Measurements from ENCODE around the gene ZNHIT1.

The ZNHIT1 gene

GRCh38 chr7:101217388-101218235 lies at the start of gene ZNHIT1, which contains the start of gene PLOD3:
Gene ZNHIT1, plus strand, starts transcription at chr7:101218165. Its CDS starts 31 bp downstream, at chr7:101218196.
Gene PLOD3, minus strand, starts transcription at chr7:101217581. Its CDS starts 307 bp downstream, at chr7:101217274.
- TF ChIP-seq CTCF (IDR thresholded peaks at IDR 0.05; ENCODE audit: low read length, missing control alignments) = no peak
- peak; percentile 99 for DNase-seq (ENCODE audit: low read depth)
- H3K4me3 ChIP-seq (replicated peaks; ENCODE audit: low read depth, low read length) = peak within 1 kb of the TSS; percentile 91

GRCh38 chr7:101168412-101169049 lies 49.4 kb upstream of the ZNHIT1 start:
- TF ChIP-seq CTCF (IDR thresholded peaks at IDR 0.05; ENCODE audit: low read length, missing control alignments) = no peak
- DNase-seq (ENCODE audit: low read depth) = no peak
- no peak overlapping the region for H3K4me3 ChIP-seq (replicated peaks; ENCODE audit: low read depth, low read length)

GRCh38 chr7:101169110-101169837 lies 48.7 kb upstream of the ZNHIT1 start:
- H3K4me3 ChIP-seq (replicated peaks; ENCODE audit: low read depth, low read length) = no peak overlapping the region
- no peak for DNase-seq (ENCODE audit: low read depth)
- no peak for TF ChIP-seq CTCF (IDR thresholded peaks at IDR 0.05; ENCODE audit: low read length, missing control alignments)

GRCh38 chr7:101169838-101170551 lies 48.0 kb upstream of the ZNHIT1 start:
- DNase-seq (ENCODE audit: low read depth) = peak; percentile 67
- no peak overlapping the region for H3K4me3 ChIP-seq (replicated peaks; ENCODE audit: low read depth, low read length)
- TF ChIP-seq CTCF (IDR thresholded peaks at IDR 0.05; ENCODE audit: low read length, missing control alignments) = peak; percentile 91

- no peak for DNase-seq (ENCODE audit: low read depth)
- no peak for TF ChIP-seq CTCF (IDR thresholded peaks at IDR 0.05; ENCODE audit: low read length, missing control alignments)
- no peak overlapping the region for H3K4me3 ChIP-seq (replicated peaks; ENCODE audit: low read depth, low read length)
Observed at GRCh38 chr7:101170617-101171441, 47.1 kb upstream of the ZNHIT1 start.

GRCh38 chr7:101171442-101171837 lies 46.5 kb upstream of the ZNHIT1 start:
- H3K4me3 ChIP-seq (replicated peaks; ENCODE audit: low read depth, low read length) = no peak overlapping the region
- peak; percentile 30 for TF ChIP-seq CTCF (IDR thresholded peaks at IDR 0.05; ENCODE audit: low read length, missing control alignments)
- DNase-seq (ENCODE audit: low read depth) = no peak

Measured in fibroblast of pulmonary artery (primary cell).